Activated CD8-positive, alpha-beta memory T cell treated with anti-CD3 and anti-CD28 coated beads, Interleukin-2, amount 10 ng/mL, durations not matched to agents 7 days and 5 days (primary cell): ENCODE measurements around the gene AP2M1. TPM values are rescaled to one million over a fixed set of nuclear protein-coding genes. Genes with fewer than 3 reads are reported as not detected.

Experiments
- ATAC-seq: fragments of 150-1000 bp; cut with Tn5 transposase; one replicate; pipeline ENCODE4 v1.10.0; 2021; ENCODE audit warnings: moderate library complexity
- CTCF ChIA-PET: fragments of 350-600 bp; sonication (Branson Sonifier 250); formaldehyde crosslinking; loops from one replicate; lab custom pipeline; 2021; ENCODE audit warnings: antibody characterized with exemption; lab: Charles Lee
- DNase-seq: peaks from one replicate; pipeline ENCODE4 v3.0.0-alpha.2; 2020
- H3K27ac Mint-ChIP-seq: one replicate; pipeline ENCODE4 v1.8.0; 2021; ENCODE audit warnings: mild to moderate bottlenecking, mixed read lengths
- H3K27me3 Mint-ChIP-seq: one replicate; pipeline ENCODE4 v1.8.0; 2021; ENCODE audit warnings: mixed read lengths
- H3K36me3 Mint-ChIP-seq: one replicate; pipeline ENCODE4 v1.8.0; 2021; ENCODE audit warnings: mild to moderate bottlenecking, mixed read lengths
- H3K4me1 Mint-ChIP-seq: one replicate; pipeline ENCODE4 v1.8.0; 2021; ENCODE audit warnings: mixed read lengths
- H3K4me3 Mint-ChIP-seq: one replicate; pipeline ENCODE4 v1.8.0; 2021; ENCODE audit warnings: mild to moderate bottlenecking, moderate library complexity, mixed read lengths
- H3K9me3 Mint-ChIP-seq: one replicate; pipeline ENCODE4 v1.8.0; 2022; ENCODE audit warnings: low read depth, mixed read lengths
- total RNA-seq, 2 experiments: library from RNA; stranded (reverse); gene quantifications; one replicate each; pipeline ENCODE4 v1.2.3, GENCODE V29; 2021

The AP2M1 gene
- 100 to 1,000 TPM; 218 to 230 TPM for total RNA-seq

- peak; percentile 96 for ATAC-seq
- Mint-ChIP-seq H3K4me1 (peaks cover 27% of the 10 kb centered on the region), H3K36me3 (peaks cover 13% of the 10 kb centered on the region), H3K27me3 (no peaks in the 10 kb centered on the region), H3K9me3 (no peaks in the 10 kb centered on the region), H3K27ac (peak within 1 kb of the TSS; percentile 90), H3K4me3 (peak within 1 kb of the TSS; percentile 95)
- CTCF ChIA-PET: interaction anchor here (0.5 to 2.4 kb wide), 8 partner anchors 9 to 112 kb away, joined by 3 to 7 read pairs (median 4); partner anchors contain the start of genes ABCF3 and EIF2B5
- DNase-seq: peak; percentile 99
Observed at GRCh38 chr3:184174646-184175492, at the start of gene AP2M1. Gene AP2M1 (plus strand): TSS chr3:184174855. CDS start chr3:184176994, 2,139 bp downstream.

- CTCF ChIA-PET: interaction anchor here (1.0 kb wide), 1 partner anchor 10 kb away, joined by 3 read pairs; the partner anchor contains the start of gene EIF2B5
- Mint-ChIP-seq H3K27me3 (peaks cover 6% of the 10 kb centered on the region), H3K27ac (no peak overlapping the region), H3K36me3 (no peaks in the 10 kb centered on the region), H3K4me3 (no peak overlapping the region), H3K4me1 (no peaks in the 10 kb centered on the region), H3K9me3 (no peaks in the 10 kb centered on the region)
- ATAC-seq: no peak
- no peak for DNase-seq
Observed at GRCh38 chr3:184126006-184126405, 48.6 kb upstream of the AP2M1 start.

DNA sequence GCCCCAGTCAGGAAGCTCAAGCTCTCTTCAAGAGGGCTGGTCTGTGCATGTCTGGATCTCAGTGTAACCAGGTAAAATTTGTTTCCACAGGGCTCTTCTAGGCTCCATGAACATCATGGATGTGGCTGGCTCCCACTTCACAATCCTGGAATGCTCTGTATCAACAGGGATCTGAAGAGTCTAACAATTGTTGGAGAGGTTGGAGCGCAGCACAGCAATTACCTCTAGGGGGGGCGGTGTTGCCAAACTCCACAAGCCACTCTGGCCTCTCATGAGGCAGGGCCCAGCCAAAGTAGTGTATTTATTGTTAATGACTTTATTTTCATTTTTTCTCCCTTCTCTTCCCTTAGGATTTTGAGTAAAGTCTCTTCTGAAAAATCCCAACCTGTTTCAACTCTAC, 45.6 kb upstream of the AP2M1 start:
- DNase-seq (peak; percentile 46), ATAC-seq (peak; percentile 53)
- CTCF ChIA-PET: interaction anchor here (0.8 to 2.1 kb wide), 2 partner anchors 46 to 99 kb away, joined by 3 to 8 read pairs; no protein-coding TSS in a partner anchor
- Mint-ChIP-seq H3K4me1 (peaks cover 8% of the 10 kb centered on the region), H3K27ac (no peak overlapping the region), H3K36me3 (no peaks in the 10 kb centered on the region), H3K4me3 (no peak overlapping the region), H3K27me3 (peaks cover 4% of the 10 kb centered on the region), H3K9me3 (no peaks in the 10 kb centered on the region)

- no peak for ATAC-seq
- H3K27ac Mint-ChIP-seq: no peak overlapping the region
- H3K36me3 Mint-ChIP-seq: peaks cover 3% of the 10 kb centered on the region
- H3K4me1 Mint-ChIP-seq: peaks cover 29% of the 10 kb centered on the region
- H3K4me3 Mint-ChIP-seq: no peak overlapping the region
- CTCF ChIA-PET: interaction anchor here (1.2 kb wide), 1 partner anchor 55 kb away, joined by 3 read pairs; no protein-coding TSS in a partner anchor
- H3K9me3 Mint-ChIP-seq: no peaks in the 10 kb centered on the region
- H3K27me3 Mint-ChIP-seq: no peaks in the 10 kb centered on the region
- no peak for DNase-seq
Observed at GRCh38 chr3:184132945-184133344, 41.7 kb upstream of the AP2M1 start.

GRCh38 chr3:184133840-184134745, 40.6 kb upstream of the AP2M1 start:
- peaks cover 8% of the 10 kb centered on the region for H3K36me3 Mint-ChIP-seq
- H3K27ac Mint-ChIP-seq: peak overlapping the region; percentile 89
- H3K4me1 Mint-ChIP-seq: peaks cover 31% of the 10 kb centered on the region
- DNase-seq (peak; percentile 63), ATAC-seq (peak; percentile 13)
- H3K9me3 Mint-ChIP-seq: no peaks in the 10 kb centered on the region
- H3K27me3 Mint-ChIP-seq: no peaks in the 10 kb centered on the region
- CTCF ChIA-PET: interaction anchor here (1.1 to 1.9 kb wide), 4 partner anchors 21 to 116 kb away, joined by 3 to 9 read pairs (median 4); partner anchors contain the start of genes DVL3 and EEF1AKMT4
- H3K4me3 Mint-ChIP-seq: peak overlapping the region; percentile 94

GRCh38 chr3:184134746-184135148, 39.9 kb upstream of the AP2M1 start:
- peak overlapping the region; percentile 94 for H3K4me3 Mint-ChIP-seq
- peaks cover 8% of the 10 kb centered on the region for H3K36me3 Mint-ChIP-seq
- no peaks in the 10 kb centered on the region for H3K27me3 Mint-ChIP-seq
- peak; percentile 20 for ATAC-seq
- H3K4me1 Mint-ChIP-seq: peaks cover 31% of the 10 kb centered on the region
- H3K27ac Mint-ChIP-seq: peak overlapping the region; percentile 89
- no peaks in the 10 kb centered on the region for H3K9me3 Mint-ChIP-seq
- DNase-seq: no peak
- CTCF ChIA-PET: interaction anchor here (0.7 to 2.3 kb wide), 11 partner anchors 8 to 250 kb away, joined by 3 to 9 read pairs (median 4); partner anchors contain the start of genes ABCC5, DVL3, EEF1AKMT4 and PARL

GRCh38 chr3:184135149-184135910, 39.3 kb upstream of the AP2M1 start, which contains the start of gene EIF2B5:
Gene EIF2B5 (plus strand): TSS chr3:184135358. CDS start chr3:184135386, 28 bp downstream.
- peaks cover 13% of the 10 kb centered on the region for H3K36me3 Mint-ChIP-seq
- peak within 1 kb of the TSS; percentile 94 for H3K4me3 Mint-ChIP-seq
- CTCF ChIA-PET: interaction anchor here (0.7 to 2.3 kb wide), 11 partner anchors 9 to 251 kb away, joined by 3 to 9 read pairs (median 4); partner anchors contain the start of genes ABCC5, DVL3, EEF1AKMT4 and PARL
- ATAC-seq (peak; percentile 92), DNase-seq (peak; percentile 92)
- peak within 1 kb of the TSS; percentile 89 for H3K27ac Mint-ChIP-seq
- H3K9me3 Mint-ChIP-seq: no peaks in the 10 kb centered on the region
- peaks cover 31% of the 10 kb centered on the region for H3K4me1 Mint-ChIP-seq
- no peaks in the 10 kb centered on the region for H3K27me3 Mint-ChIP-seq

DNA sequence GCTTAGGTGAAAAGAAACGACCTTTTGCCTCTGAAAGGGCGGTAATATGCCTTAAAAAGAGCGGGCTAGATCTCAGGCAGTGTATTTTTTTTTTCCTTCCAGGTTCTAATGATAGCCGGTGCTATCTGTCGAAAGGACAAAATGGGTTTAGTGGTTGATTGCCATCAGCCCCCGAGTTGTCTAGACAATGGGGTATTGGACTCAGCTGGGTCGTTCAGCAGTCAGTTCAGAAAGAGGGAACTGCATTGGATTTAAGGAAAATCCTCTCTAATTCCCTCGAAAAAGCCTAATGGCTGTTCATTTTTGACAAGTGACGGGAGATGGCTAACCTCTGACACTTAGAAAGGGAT, 38.8 kb upstream of the AP2M1 start:
- no peak for ATAC-seq
- no peaks in the 10 kb centered on the region for H3K27me3 Mint-ChIP-seq
- DNase-seq: no peak
- H3K9me3 Mint-ChIP-seq: no peaks in the 10 kb centered on the region
- H3K4me1 Mint-ChIP-seq: peaks cover 31% of the 10 kb centered on the region
- peaks cover 17% of the 10 kb centered on the region for H3K36me3 Mint-ChIP-seq
- CTCF ChIA-PET: interaction anchor here (1.3 to 2.3 kb wide), 5 partner anchors 9 to 252 kb away, joined by 3 to 9 read pairs (median 8); partner anchors contain the start of genes DVL3, EEF1AKMT4 and PARL
- H3K4me3 Mint-ChIP-seq: peak overlapping the region; percentile 94
- peak overlapping the region; percentile 89 for H3K27ac Mint-ChIP-seq

- Mint-ChIP-seq H3K9me3 (no peaks in the 10 kb centered on the region), H3K27ac (no peak overlapping the region), H3K4me1 (peaks cover 23% of the 10 kb centered on the region), H3K27me3 (no peaks in the 10 kb centered on the region), H3K4me3 (no peak overlapping the region), H3K36me3 (peaks cover 43% of the 10 kb centered on the region)
- no peak for ATAC-seq
- CTCF ChIA-PET: no interaction called here
- no peak for DNase-seq
Observed at GRCh38 chr3:184140436-184140835, 34.2 kb upstream of the AP2M1 start.

GRCh38 chr3:184142199-184142598, 32.5 kb upstream of the AP2M1 start:
- peaks cover 46% of the 10 kb centered on the region for H3K36me3 Mint-ChIP-seq
- H3K4me3 Mint-ChIP-seq: no peak overlapping the region
- ATAC-seq: no peak
- CTCF ChIA-PET: no interaction called here
- H3K4me1 Mint-ChIP-seq: peaks cover 9% of the 10 kb centered on the region
- H3K27ac Mint-ChIP-seq: no peak overlapping the region
- no peaks in the 10 kb centered on the region for H3K27me3 Mint-ChIP-seq
- no peaks in the 10 kb centered on the region for H3K9me3 Mint-ChIP-seq
- no peak for DNase-seq

DNA sequence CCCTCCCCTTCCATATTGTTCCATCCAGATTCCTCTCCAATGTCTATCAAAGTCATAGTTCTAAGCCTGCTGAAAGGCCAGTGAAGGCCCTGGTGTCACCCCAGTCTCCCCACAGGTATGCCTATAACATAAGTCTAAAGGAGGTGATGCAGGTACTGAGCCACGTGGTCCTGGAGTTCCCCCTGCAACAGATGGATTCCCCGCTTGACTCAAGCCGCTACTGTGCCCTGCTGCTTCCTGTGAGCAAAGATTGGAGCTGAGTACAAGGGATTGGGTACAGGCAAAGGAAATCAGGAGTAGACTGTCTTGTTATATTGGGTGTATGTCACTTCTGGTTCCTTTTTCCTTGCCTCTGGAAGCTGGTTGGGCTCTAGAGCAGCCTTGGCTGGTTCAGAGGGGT, 31.3 kb upstream of the AP2M1 start:
- H3K9me3 Mint-ChIP-seq: no peaks in the 10 kb centered on the region
- ATAC-seq (no peak), DNase-seq (no peak)
- CTCF ChIA-PET: interaction anchor here (3.1 kb wide), 1 partner anchor 107 kb away, joined by 15 read pairs; the partner anchor contains the start of gene EEF1AKMT4
- H3K27ac Mint-ChIP-seq: no peak overlapping the region
- H3K36me3 Mint-ChIP-seq: peaks cover 44% of the 10 kb centered on the region
- H3K4me3 Mint-ChIP-seq: no peak overlapping the region
- H3K27me3 Mint-ChIP-seq: no peaks in the 10 kb centered on the region
- H3K4me1 Mint-ChIP-seq: peaks cover 1% of the 10 kb centered on the region

GRCh38 chr3:184144505-184144904, 30.1 kb upstream of the AP2M1 start:
- Mint-ChIP-seq H3K4me1 (peaks cover 1% of the 10 kb centered on the region), H3K36me3 (peaks cover 41% of the 10 kb centered on the region), H3K4me3 (no peak overlapping the region), H3K27me3 (no peaks in the 10 kb centered on the region), H3K9me3 (no peaks in the 10 kb centered on the region), H3K27ac (no peak overlapping the region)
- CTCF ChIA-PET: interaction anchor here (0.7 to 3.1 kb wide), 5 partner anchors 8 to 145 kb away, joined by 3 to 15 read pairs (median 4); partner anchors contain the start of gene EEF1AKMT4
- DNase-seq (no peak), ATAC-seq (no peak)
